ENCODE data around the gene ZNF397.

The ZNF397 gene

DNA sequence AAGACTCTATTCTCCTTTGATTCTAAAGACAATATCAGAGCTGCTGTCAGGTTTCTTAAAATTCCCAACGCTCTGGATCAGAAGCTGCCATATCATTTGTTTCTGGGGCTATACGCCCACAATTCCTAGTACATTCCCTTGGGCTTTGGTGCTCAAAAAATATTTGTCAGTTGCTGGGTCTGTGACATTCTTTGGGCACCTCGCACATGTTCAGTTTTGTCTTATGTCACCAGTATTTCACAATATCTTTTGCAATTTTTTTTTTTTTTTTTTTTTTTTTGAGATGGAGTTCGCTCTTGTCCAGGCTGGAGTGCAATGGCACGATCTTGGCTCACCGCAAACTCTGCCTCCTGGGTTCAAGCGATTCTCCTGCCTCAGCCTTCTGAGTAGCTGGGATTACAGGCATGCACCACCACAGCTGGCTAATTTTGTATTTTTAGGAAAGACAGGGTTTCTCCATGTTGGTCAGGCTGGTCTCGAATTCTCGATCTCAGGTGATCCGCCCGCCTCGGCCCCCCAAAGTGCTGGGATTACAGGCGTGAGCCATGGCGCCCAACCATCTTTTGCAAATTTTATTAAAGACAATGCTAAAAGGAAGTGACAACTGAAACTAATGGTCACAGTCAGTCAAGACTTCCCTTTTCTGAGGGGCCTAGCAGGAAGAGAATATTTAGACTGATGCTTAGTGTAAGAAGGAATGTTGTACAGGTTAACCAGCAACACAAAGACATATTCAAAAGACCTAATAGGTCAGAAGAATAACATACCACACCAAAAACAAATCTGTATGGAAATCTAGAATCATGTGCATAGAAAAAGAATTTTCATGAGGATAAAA is 6.8 kb downstream of the ZNF397 start:
- DNase-seq, result no peak

- no peak for DNase-seq
These were observed 7.6 kb downstream of the ZNF397 start for GRCh38 chr18:35248429-35248828.

DNA sequence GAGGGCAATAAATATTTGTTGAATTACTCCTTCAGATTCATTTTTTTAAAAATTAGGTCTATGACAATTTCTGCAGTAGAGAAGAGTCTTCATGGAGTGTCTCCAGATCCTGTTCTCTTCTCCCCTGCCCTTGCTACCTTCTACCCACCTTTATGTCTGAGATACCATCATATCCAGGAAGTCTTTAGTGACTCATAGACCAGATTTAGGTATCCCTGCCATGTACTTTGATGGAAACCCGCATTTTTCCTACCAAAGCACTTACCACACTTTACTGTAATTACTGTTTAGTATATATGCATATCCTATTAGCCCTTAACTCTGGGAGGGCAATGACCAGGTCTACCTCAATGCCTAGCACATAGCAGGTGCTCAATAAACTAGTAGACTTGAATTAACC is 11.6 kb downstream of the ZNF397 start:
- DNase-seq, result no peak

DNA sequence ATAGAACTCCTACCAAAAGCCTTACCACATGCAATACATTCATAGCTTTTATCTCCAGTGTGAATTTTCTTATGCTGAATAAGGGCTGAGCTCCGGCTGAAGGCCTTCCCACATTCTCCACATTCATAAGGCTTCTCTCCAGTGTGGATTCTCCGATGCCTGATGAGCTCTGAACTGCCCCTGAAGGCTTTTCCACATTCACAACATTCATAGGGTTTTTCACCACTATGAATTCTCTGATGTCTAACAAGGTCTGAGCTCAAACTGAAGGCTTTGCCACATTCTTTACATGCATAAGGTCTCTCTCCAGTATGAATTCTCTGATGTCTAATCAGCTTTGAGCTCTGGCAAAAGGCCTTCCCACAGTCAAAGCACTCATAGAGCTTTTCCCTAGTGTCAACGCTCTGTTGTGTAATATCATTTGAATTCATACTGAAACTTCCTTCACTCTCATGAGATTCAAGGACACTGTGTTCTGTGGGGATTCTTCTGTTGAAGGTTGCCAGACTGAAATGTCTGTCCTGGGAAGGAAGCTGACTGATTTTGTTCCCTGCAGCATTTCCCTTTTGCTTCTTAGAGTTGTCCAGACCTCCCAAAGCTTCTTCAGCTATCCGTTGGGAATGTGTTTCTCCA is 12.9 kb downstream of the ZNF397 start:
- DNase-seq, result no peak

GRCh38 chr18:35256947-35257346 is 16.1 kb downstream of the ZNF397 start:
- DNase-seq, result no peak

DNA sequence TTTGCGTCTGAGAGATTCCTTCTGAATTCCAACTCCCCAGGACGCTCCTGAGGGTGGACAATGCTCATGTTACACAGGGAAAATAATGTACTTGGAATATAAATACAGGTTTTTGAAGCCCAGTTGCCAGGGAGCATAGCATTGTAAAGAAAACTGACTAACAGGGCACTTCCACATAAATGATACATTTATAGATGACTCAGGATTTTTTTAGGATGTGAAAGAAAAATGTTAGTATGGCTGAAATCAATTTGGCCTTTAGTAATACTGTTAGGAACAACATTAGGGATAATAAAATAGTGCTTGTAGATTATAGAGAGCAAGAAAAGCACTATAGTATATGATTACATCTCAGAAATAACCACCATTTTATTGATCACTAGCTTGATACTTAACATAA is 23.6 kb downstream of the ZNF397 start:
- DNase-seq, result no peak

- DNase-seq, result peak; percentile 79
These were observed 26.4 kb downstream of the ZNF397 start for GRCh38 chr18:35267161-35267651.

- no peak for DNase-seq
These were observed 27.0 kb downstream of the ZNF397 start for GRCh38 chr18:35267809-35268208.

GRCh38 chr18:35268821-35269220 is 28.0 kb downstream of the ZNF397 start:
- DNase-seq, result no peak

DNA sequence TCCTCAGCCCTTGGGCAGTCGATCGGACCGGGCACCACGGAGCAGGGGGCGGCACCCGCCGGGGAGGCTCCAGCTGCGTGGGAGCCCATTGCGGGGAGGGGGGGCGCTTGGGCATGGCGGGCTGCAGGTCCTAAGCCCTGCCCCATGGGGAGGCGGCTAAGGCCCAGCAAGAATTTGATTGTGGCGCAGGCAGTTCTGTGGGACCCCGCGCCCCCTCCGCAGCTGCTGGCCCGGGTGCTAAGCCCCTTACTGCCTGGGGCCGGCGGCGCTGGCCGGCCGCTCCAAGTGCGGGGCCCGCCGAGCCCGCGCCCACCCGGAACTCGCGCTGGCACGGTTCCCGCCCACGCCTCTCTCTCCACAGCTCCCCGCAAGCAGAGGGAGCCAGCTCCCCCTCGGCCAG is 30.8 kb downstream of the ZNF397 start:
- DNase-seq, result no peak

DNA sequence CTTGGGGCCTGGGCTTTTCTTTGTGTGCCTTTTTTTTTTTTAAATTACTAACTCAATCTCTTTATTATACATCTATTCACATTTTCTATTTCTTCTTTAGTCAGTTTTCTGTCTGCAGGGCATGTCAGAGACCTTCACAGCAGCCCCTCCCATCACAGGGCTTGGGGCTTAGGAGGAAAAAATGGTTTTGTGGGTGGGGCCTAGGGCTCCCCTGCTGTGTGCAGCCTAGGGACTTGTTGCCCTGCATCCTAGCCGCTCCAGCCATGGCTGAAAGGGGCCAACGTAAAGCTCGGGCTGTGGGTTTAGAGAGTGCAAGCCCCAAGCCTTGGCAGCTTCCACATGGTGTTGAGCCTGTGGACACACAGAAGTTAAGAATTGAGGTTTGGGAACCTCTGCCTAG is 35.4 kb downstream of the ZNF397 start:
- no peak for DNase-seq

GRCh38 chr18:35277633-35278032 is 36.8 kb downstream of the ZNF397 start:
- no peak for DNase-seq

DNA sequence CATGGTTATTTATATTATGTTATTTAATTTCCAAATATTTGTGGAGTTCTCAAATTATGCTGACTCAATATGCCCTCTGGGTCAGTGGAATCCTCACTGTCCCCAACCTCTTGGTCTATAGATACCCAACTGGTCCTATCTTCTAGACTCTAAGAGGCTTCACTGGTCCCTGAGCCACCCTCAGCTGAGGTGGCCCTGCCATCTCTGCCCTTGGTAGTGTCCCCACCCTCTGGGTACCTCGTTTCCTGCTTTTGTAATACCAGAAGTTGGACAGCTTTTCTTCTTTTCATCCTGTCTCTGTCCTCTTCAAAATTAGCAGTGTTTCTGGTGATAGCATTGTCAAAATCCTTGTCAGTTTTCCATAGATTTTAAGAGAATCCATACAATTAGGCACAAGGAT is 37.3 kb downstream of the ZNF397 start:
- no peak for DNase-seq

- DNase-seq, result no peak
These were observed 38.1 kb downstream of the ZNF397 start for GRCh38 chr18:35278969-35279368.

DNA sequence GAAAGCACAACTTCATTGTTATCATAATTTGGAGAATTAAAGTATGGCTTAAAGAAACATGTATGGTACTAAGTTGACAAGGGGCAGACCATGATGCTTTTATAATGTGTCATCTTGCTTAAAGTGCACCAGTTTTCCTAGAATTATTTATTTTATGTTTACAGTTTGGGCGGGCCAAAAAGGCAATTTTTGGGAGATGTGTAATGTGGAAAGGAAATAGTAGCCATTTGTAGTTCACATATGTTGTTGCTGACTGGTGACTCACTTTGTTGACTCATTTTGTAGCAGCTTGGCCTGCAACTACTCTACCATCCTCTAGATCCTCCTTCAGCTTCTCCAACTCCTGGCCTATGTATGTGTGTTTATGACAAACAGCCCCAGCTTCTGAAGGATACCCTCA is 41.5 kb downstream of the ZNF397 start:
- DNase-seq, result no peak

GRCh38 chr18:35283923-35284794 is 43.3 kb downstream of the ZNF397 start:
- no peak for DNase-seq

DNA sequence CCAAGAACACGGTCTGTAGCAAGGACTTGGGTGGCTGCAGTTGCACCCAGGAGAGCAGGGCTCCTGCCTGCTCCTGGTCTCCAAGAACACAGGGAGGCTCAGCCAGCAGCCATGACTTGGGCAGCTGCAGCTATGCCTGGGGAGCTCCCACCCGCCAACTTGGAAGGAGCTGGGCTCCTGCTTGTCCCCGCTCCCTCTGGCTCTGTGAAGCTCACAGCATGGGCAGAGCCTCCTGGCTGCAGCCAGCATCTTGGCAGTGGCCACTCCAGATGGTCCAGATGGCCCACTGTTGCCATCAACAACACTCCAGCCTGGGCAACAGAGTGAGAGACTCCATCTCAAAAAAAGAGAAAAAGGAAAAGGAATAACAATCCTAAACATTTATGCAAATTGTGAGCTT is 44.0 kb downstream of the ZNF397 start:
- DNase-seq, result no peak

- no peak for DNase-seq
These were observed 48.5 kb downstream of the ZNF397 start for GRCh38 chr18:35289293-35289692.

DNA sequence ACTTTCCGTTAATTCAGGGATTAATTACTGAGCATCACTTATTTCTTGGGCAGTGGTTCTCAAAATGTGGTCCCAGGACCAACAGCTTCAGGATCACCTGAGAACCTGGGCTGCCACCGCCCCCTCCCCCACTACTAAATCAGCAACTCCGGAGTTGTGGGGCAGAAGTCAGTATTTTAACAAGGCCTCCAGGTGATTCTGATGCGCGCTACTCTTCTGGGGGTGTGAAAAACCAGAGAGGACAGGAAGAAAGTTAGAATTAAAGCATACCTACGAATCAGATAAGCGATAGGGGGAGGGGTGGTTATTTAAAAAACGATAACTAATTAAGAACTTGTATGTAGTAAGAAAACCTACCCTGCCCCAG is 48.9 kb downstream of the ZNF397 start:
- DNase-seq, result peak; percentile 46

- DNase-seq, result peak; percentile 97
These were observed 49.4 kb downstream of the ZNF397 start, which contains the start of gene ZSCAN30 for GRCh38 chr18:35290094-35290735. Gene ZSCAN30, minus strand, starts transcription at chr18:35290229. Its CDS starts 25,877 bp downstream, at chr18:35264352.

DNA sequence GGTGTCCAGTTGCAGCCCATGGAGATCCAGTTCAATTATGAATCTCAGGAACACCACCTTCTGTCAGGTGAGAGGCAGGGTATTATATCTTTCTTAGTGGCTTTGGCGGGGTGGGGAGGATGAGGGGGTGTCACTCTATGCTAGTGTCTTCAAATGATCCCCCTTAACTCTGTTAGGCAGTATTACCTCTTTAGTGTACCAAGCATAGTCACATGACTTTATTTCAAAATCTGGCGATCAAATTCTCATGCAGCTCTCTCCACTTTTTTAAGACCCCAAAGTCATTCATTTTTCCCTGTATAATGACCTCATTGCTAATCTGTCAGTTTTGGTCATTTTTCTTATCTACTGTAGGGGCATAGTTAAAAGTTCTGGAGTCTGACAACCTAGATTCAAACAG is 50.3 kb downstream of the ZNF397 start:
- no peak for DNase-seq

GRCh38 chr18:35296060-35296459 is 55.2 kb downstream of the ZNF397 start:
- no peak for DNase-seq

DNA sequence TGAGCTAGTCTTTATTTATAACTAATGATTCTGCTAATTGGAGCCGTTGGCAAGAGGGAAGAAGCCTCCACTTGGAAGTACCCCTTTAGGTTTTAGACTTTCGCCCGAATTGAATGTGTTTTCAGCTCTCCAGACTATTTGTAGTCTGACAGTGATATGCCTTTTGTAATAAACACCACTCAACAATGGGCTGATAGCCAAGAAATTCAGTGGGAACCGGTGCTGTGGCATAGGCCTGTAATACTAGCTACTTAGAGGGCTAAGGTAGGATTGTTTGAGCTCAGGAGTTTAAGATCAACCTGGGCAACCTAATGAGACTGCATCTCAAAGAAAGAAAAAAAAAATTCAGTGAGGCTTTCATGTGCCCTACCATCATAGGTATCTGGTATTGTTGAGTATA is 62.8 kb downstream of the ZNF397 start:
- DNase-seq, result no peak

All from CD4-positive, alpha-beta T cell treated with Interleukin-15 for 1 hour (primary cell).